Prostate gland (tissue), 2 donors: ENCODE results near the gene GFPT1. TPM values are rescaled to one million over a fixed set of nuclear protein-coding genes. Genes with fewer than 3 reads are reported as not detected.
A peak's percentile ranks its signal among the peaks of the same experiment; 100 is the strongest.

Experiments used
- DNase-seq: peaks from one replicate; pipeline ENCODE4 v3.0.0-alpha.2; 2019; ENCODE audit warnings: low spot score
- H3K27ac ChIP-seq, 2 donors: fragments of 200-600 bp; sonication (generic); 2 replicates each; pipeline ENCODE4 v1.5.1; 2017 to 2019
- H3K27me3 ChIP-seq: fragments of 200-600 bp; sonication (generic); replicated peaks from 2 replicates; pipeline ENCODE4 v1.5.1; 2019; ENCODE audit not compliant: insufficient read depth
- H3K36me3 ChIP-seq, 2 donors: fragments of 200-600 bp; sonication (generic); 1 replicate in 1 of 2; 2 replicates in 1 of 2; pipeline versions ENCODE4 v1.5.1 to v1.8.1; 2017 to 2019
- H3K4me1 ChIP-seq: fragments of 200-600 bp; sonication (generic); replicated peaks from 2 replicates; pipeline ENCODE4 v1.5.1; 2019
- H3K4me3 ChIP-seq, 2 donors: fragments of 200-600 bp; sonication (generic); 2 replicates each; pipeline ENCODE4 v1.5.1; 2017 to 2019
- H3K9me3 ChIP-seq: fragments of 200-600 bp; sonication (generic); 2 replicates; pipeline ENCODE4 v1.5.1; 2017
- CTCF ChIP-seq, 4 experiments: fragments of 200-600 bp in 2 of 4; fragments of 450-650 bp in 2 of 4; sonication (generic) in 2 of 4; IDR thresholded peaks; 1 replicate in 3 of 4; 2 replicates in 1 of 4; pipeline ENCODE4 v1.5.1; 2016 to 2019; ENCODE audit warnings: antibody characterized with exemption in 4 of 4, mild to moderate bottlenecking in 2 of 4, moderate library complexity in 2 of 4
- POLR2A ChIP-seq: fragments of 450-650 bp; IDR thresholded peaks from one replicate; pipeline ENCODE4 v1.6.1; 2016; ENCODE audit warnings: antibody characterized with exemption, mild to moderate bottlenecking
- POLR2AphosphoS5 ChIP-seq: sonication (generic); formaldehyde crosslinking; IDR thresholded peaks from one replicate; pipeline ENCODE4 v1.6.1; 2017; ENCODE audit warnings: antibody characterized with exemption
- WGBS: methylation state at CpG from one replicate; pipeline ENCODE4 v1.1.5; 2018; 5-methylcytosine and 5-hydroxymethylcytosine counted together
- intact Hi-C: fragments of 100-400 bp; cut with DNase I; formaldehyde crosslinking; loops from one replicate; pipeline ENCODE4 v1.14.2; 2022
- total RNA-seq, 2 donors: library from RNA; depleted of rRNA; stranded (reverse); fragments of >200 nt; gene quantifications; one replicate each; pipeline ENCODE4 v1.1.0, GENCODE V29; 2016

GFPT1 gene
- total RNA-seq, 2 donors from 2014 or later, result 27.4 to 52.7 TPM

GRCh38 chr2:69306393-69306821 is 80.6 kb downstream of the GFPT1 start:
- Histone ChIP-seq H3K36me3 (no peaks in the 10 kb centered on the region), H3K4me3 (peak overlapping the region; percentile 42 to 46), H3K27ac (peak overlapping the region; percentile 58 to 70), H3K27me3 (no peaks in the 10 kb centered on the region), H3K9me3 (no peaks in the 10 kb centered on the region), H3K4me1 (peaks cover 21% of the 10 kb centered on the region)
- 1% methylated on average over 30 of the region's 31 CpGs for WGBS
- TF ChIP-seq POLR2A (no peak), POLR2AphosphoS5 (no peak), CTCF (IDR thresholded peaks at IDR 0.05) (no peak)
- intact Hi-C loops, result loop anchor here (5.0 to 10.0 kb wide), 3 partner anchors 64 to 362 kb away; no protein-coding TSS in a partner anchor
- DNase-seq, result no peak

GRCh38 chr2:69305712-69306392 is 81.2 kb downstream of the GFPT1 start:
- intact Hi-C loops, result loop anchor here (5.0 to 10.0 kb wide), 3 partner anchors 64 to 361 kb away; no protein-coding TSS in a partner anchor
- peaks cover 20% of the 10 kb centered on the region for H3K4me1 ChIP-seq
- peak overlapping the region; percentile 58 to 70 for H3K27ac ChIP-seq
- no peak for DNase-seq
- no peaks in the 10 kb centered on the region for H3K36me3 ChIP-seq
- H3K4me3 ChIP-seq, result peak overlapping the region; percentile 42 to 46
- TF ChIP-seq POLR2A (no peak), POLR2AphosphoS5 (no peak), CTCF (IDR thresholded peaks at IDR 0.05) (no peak)
- no peaks in the 10 kb centered on the region for H3K9me3 ChIP-seq
- WGBS, result 37% methylated on average over 17 of the region's 17 CpGs
- no peaks in the 10 kb centered on the region for H3K27me3 ChIP-seq

- H3K36me3 ChIP-seq, result no peaks in the 10 kb centered on the region
- H3K4me1 ChIP-seq, result peaks cover 13% of the 10 kb centered on the region
- H3K9me3 ChIP-seq, result no peaks in the 10 kb centered on the region
- H3K4me3 ChIP-seq, result no peak overlapping the region
- intact Hi-C loops, result loop anchor here (5.0 to 10.0 kb wide), 3 partner anchors 63 to 360 kb away; no protein-coding TSS in a partner anchor
- no peak for DNase-seq
- WGBS, result 95% methylated on average over 7 of the region's 7 CpGs
- H3K27me3 ChIP-seq, result no peaks in the 10 kb centered on the region
- TF ChIP-seq CTCF (IDR thresholded peaks at IDR 0.05) (no peak), POLR2AphosphoS5 (no peak), POLR2A (no peak)
- H3K27ac ChIP-seq, result no peak overlapping the region
These were observed 81.9 kb downstream of the GFPT1 start for GRCh38 chr2:69305166-69305565.

- intact Hi-C loops, result loop anchor here (5.0 to 10.0 kb wide), 3 partner anchors 62 to 360 kb away; no protein-coding TSS in a partner anchor
- DNase-seq, result no peak
These were observed 82.4 kb downstream of the GFPT1 start for GRCh38 chr2:69304656-69305055.

More at GRCh38 chr2:69304656-69305055, 82.4 kb downstream of the GFPT1 start:
- Histone ChIP-seq H3K4me1 (peaks cover 9% of the 10 kb centered on the region), H3K27ac (no peak overlapping the region), H3K36me3 (no peaks in the 10 kb centered on the region), H3K4me3 (no peak overlapping the region), H3K27me3 (no peaks in the 10 kb centered on the region), H3K9me3 (no peaks in the 10 kb centered on the region)
- TF ChIP-seq POLR2A (no peak), POLR2AphosphoS5 (no peak), CTCF (IDR thresholded peaks at IDR 0.05) (no peak)
- WGBS, result 76% methylated on average over 13 of the region's 13 CpGs
